SU-DHL-6 (cell line): ENCODE results near the gene C1QL2.

Experiments used
- H2AFZ ChIP-seq: fragments of 200-600 bp; sonication (generic); 2 replicates; pipeline ENCODE4 v1.6.1; 2014; ENCODE audit warnings: low read depth, mild to moderate bottlenecking, moderate library complexity, mixed read lengths, antibody characterized with exemption, low read length; ENCODE audit not compliant: severe bottlenecking
- H3F3A ChIP-seq: fragments of 200-600 bp; shearing (Covaris generic); 2 replicates; pipeline ENCODE4 v1.6.0; 2016; ENCODE audit warnings: antibody characterized with exemption, mild to moderate bottlenecking; ENCODE audit not compliant: insufficient read depth
- H3K27ac ChIP-seq: fragments of 200-600 bp; sonication (generic); 2 replicates; pipeline ENCODE4 v1.5.1; 2016; ENCODE audit warnings: low read depth, mild to moderate bottlenecking, low read length, moderate library complexity, mixed read lengths
- H3K27me3 ChIP-seq: fragments of 200-600 bp; sonication (generic), shearing (Covaris generic); 2 replicates; pipeline ENCODE4 v1.6.0; 2014; ENCODE audit warnings: mild to moderate bottlenecking, low read length
- H3K36me3 ChIP-seq: fragments of 200-600 bp; sonication (generic); 2 replicates; pipeline ENCODE4 v1.6.1; 2014; ENCODE audit warnings: mild to moderate bottlenecking, low read length, mixed read lengths
- H3K4me2 ChIP-seq: fragments of 300-600, 200-600 bp; shearing (Covaris generic), sonication (generic); 2 replicates; pipeline ENCODE4 v1.6.0; 2014; ENCODE audit warnings: low read length, low read depth, mild to moderate bottlenecking; ENCODE audit not compliant: poor library complexity, severe bottlenecking
- H3K4me3 ChIP-seq: fragments of 200-600 bp; sonication (generic); 2 replicates; pipeline ENCODE4 v1.5.1; 2014; ENCODE audit warnings: antibody characterized with exemption, low read length, mild to moderate bottlenecking, mixed read lengths; ENCODE audit not compliant: insufficient read depth, poor library complexity, severe bottlenecking
- H3K79me2 ChIP-seq: fragments of 200-600 bp; sonication (generic); 2 replicates; pipeline ENCODE4 v1.6.1; 2014; ENCODE audit warnings: mild to moderate bottlenecking, low read length, moderate library complexity; ENCODE audit not compliant: insufficient read depth
- H3K9ac ChIP-seq: fragments of 200-600 bp; sonication (generic); 2 replicates; pipeline ENCODE4 v1.7.0; 2014; ENCODE audit warnings: mild to moderate bottlenecking, low read length
- H3K9me2 ChIP-seq: fragments of 200-600 bp; sonication (generic); replicated peaks from 2 replicates; pipeline ENCODE4 v1.6.1; 2014; ENCODE audit warnings: low read length; ENCODE audit not compliant: insufficient read depth
- H3K9me3 ChIP-seq: fragments of 200-600 bp; sonication (generic); 2 replicates; pipeline ENCODE4 v1.6.1; 2014; ENCODE audit warnings: low read length, mixed read lengths; ENCODE audit not compliant: insufficient read depth
- H4K20me1 ChIP-seq: fragments of 200-600 bp; sonication (generic); 2 replicates; pipeline ENCODE4 v1.6.1; 2014; ENCODE audit warnings: low read depth, mild to moderate bottlenecking, antibody characterized with exemption, low read length, moderate library complexity, mixed read lengths
- EZH2phosphoT487 ChIP-seq: fragments of 200-600 bp; sonication (generic), shearing (Covaris generic); conservative IDR thresholded peaks from 2 replicates; pipeline ENCODE4 v1.6.1; 2018; ENCODE audit warnings: mild to moderate bottlenecking, antibody characterized with exemption, low read length, moderate library complexity, mixed read lengths
- TF ChIP-seq, protein P1 (sequence below): fragments of 200-600 bp; sonication (generic); IDR thresholded peaks from one replicate; pipeline ENCODE4 v1.5.1; 2017; ENCODE audit warnings: antibody characterized with exemption, mild to moderate bottlenecking, low read length, moderate library complexity; ENCODE audit not compliant: insufficient read depth, poor library complexity, severe bottlenecking

The C1QL2 gene

DNA sequence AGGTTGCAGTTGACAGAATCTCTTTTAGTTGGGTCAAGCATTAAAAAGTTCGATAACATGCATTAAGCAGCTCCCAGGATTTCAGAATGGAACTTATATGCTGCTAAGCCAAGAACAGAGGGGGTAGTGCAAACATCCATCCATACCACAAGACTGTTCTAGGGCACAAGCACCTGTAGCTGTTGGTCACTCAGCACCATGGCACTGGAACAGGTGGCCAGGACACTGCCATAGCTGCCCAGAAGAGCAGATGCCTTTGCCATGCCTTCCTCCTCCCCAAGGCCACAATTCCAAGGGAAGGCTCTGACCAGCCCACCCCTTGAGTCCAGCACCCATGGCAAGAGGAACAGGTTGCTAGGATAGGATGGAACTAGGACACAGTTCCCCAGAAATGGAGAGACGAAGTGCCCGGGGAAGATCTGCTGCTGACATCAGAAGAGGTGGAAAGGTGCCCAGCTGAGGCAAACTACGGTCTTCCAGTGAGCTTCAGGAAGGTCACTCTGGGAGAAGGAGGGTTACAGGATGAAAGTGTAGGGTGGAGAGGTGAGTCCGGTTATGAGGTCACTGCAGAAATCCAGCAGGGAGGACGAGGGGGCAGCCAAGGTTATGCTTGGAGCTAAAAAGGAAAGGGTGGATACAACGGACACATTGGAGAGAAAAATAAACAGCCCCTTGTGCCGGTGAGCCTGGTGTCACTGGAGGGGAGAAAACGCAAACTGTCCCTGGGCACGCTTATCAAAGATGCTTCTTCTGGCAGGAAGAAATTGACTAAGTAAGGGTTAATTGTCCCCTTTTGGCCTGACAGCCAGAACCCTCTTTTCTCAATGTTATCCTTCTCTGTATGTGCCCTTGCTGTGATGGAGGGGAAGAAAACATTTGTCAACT, 41.9 kb downstream of the C1QL2 start:
- Histone ChIP-seq H3K9me2 (no peaks in the 10 kb centered on the region), H3K36me3 (no peaks in the 10 kb centered on the region), H3K4me3 (no peak overlapping the region), H3F3A (no peaks in the 10 kb centered on the region), H3K4me2 (no peak overlapping the region), H3K9ac (no peak overlapping the region), H3K79me2 (no peaks in the 10 kb centered on the region), H2AFZ (no peak overlapping the region), H4K20me1 (no peaks in the 10 kb centered on the region), H3K27me3 (0 out of 2 replicates have a peak, but pooled peaks cover 2% of the 10 kb centered on the region), H3K9me3 (no peaks in the 10 kb centered on the region), H3K27ac (no peak overlapping the region)
- no peak for TF ChIP-seq EZH2phosphoT487
- TF ChIP-seq, protein P1, sequence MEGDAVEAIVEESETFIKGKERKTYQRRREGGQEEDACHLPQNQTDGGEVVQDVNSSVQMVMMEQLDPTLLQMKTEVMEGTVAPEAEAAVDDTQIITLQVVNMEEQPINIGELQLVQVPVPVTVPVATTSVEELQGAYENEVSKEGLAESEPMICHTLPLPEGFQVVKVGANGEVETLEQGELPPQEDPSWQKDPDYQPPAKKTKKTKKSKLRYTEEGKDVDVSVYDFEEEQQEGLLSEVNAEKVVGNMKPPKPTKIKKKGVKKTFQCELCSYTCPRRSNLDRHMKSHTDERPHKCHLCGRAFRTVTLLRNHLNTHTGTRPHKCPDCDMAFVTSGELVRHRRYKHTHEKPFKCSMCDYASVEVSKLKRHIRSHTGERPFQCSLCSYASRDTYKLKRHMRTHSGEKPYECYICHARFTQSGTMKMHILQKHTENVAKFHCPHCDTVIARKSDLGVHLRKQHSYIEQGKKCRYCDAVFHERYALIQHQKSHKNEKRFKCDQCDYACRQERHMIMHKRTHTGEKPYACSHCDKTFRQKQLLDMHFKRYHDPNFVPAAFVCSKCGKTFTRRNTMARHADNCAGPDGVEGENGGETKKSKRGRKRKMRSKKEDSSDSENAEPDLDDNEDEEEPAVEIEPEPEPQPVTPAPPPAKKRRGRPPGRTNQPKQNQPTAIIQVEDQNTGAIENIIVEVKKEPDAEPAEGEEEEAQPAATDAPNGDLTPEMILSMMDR: no peak

DNA sequence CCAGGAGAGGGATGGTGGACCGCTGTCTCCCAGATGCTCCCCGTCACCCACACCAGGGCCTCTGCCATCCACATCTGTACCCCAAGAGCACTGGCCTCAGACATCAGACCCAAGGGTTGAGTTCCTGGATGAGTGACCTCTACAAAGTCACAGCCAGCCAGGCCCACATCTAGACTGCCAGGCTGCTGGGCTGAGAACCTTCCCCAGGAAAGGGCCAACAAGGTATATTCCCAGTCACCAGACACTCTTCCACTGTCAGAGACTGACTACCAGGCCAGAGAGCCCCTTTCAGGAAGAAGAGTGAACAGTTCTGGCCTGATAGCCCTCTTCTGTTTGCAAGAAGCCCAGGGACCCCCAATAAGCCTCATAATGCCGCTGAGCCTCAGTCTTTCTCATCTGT, 44.3 kb downstream of the C1QL2 start:
- Histone ChIP-seq H3K27ac (no peak overlapping the region), H3K27me3 (no peaks in the 10 kb centered on the region), H3K9me3 (no peaks in the 10 kb centered on the region), H2AFZ (no peak overlapping the region), H3K9ac (no peak overlapping the region), H3K4me3 (no peak overlapping the region), H3K9me2 (no peaks in the 10 kb centered on the region), H4K20me1 (no peaks in the 10 kb centered on the region), H3K36me3 (no peaks in the 10 kb centered on the region), H3F3A (no peaks in the 10 kb centered on the region), H3K4me2 (no peak overlapping the region), H3K79me2 (no peaks in the 10 kb centered on the region)
- no peak for TF ChIP-seq EZH2phosphoT487
- TF ChIP-seq, protein P1: no peak

DNA sequence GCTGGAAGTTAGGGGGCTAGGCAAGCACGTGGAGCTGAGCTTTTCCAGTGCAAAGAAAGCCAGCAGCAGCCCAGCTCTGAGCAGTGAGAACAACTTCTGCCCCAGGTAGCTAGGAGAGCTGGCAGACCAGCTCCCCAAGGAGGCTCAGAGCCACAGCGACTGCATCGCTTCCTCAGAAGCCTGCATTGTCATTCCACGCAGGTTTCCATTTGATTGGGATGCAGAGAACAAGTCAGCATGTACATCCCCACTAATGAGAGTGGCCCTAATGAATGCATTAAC, 45.1 kb downstream of the C1QL2 start:
- no peaks in the 10 kb centered on the region for H3K36me3 ChIP-seq
- no peaks in the 10 kb centered on the region for H3K79me2 ChIP-seq
- TF ChIP-seq EZH2phosphoT487: no peak
- TF ChIP-seq, protein P1: no peak
- no peaks in the 10 kb centered on the region for H3K9me2 ChIP-seq
- H3K4me3 ChIP-seq: no peak overlapping the region
- no peak overlapping the region for H2AFZ ChIP-seq
- no peaks in the 10 kb centered on the region for H4K20me1 ChIP-seq
- H3K9me3 ChIP-seq: no peaks in the 10 kb centered on the region
- no peak overlapping the region for H3K9ac ChIP-seq
- no peak overlapping the region for H3K27ac ChIP-seq
- H3K27me3 ChIP-seq: no peaks in the 10 kb centered on the region
- H3F3A ChIP-seq: no peaks in the 10 kb centered on the region
- H3K4me2 ChIP-seq: no peak overlapping the region
